GM12872 (cell line): ENCODE results near the gene NEGR1.

Experiments
- TF ChIP-seq, protein P1 (sequence below): IDR thresholded peaks from 3 replicates; pipeline ENCODE4 v1.5.1; 2011; ENCODE audit warnings: low read depth, mild to moderate bottlenecking, low read length, moderate library complexity; ENCODE audit not compliant: insufficient read depth

NEGR1 gene

DNA sequence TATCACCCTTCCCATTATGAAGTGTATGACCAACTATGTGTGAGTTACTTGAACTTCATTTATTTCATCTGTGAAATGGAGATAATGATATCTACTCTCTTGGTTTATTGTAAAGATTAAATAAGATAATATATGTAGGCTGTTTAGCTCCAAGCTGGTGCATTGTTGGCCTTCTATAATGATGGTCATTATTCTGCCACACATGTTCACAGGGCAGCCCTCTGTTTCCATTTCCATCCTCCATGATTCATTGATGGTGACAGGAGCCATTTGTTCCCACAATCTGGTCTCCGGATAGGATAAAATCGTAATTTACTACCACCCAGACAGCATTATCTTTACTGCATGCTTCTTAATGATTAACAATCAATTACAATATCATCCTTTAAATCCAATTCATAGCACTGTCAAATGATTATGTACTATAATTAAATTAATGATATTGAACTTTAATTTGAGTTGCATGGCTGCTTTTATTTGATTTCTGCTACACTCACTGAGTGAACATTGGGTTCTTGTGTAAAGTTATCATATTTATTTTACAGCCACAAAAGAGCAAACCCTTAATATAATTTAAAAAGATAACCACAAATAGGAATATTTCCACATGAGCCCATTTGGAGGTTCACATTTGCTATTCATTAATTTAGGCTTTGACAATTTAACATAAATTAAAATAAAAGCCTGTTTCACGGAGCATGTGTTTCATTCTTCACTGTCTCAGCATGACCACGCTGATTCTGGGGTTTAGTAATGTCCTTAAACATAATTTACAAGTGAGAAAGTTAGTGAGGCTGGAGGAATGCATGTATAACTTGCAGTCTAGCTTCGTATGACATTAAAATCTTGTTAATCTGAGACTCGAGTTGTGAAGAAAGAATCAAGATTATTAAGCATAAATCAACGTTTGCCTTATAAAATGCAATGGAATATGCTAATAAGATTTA is 605.1 kb downstream of the NEGR1 start:
- TF ChIP-seq, protein P1, sequence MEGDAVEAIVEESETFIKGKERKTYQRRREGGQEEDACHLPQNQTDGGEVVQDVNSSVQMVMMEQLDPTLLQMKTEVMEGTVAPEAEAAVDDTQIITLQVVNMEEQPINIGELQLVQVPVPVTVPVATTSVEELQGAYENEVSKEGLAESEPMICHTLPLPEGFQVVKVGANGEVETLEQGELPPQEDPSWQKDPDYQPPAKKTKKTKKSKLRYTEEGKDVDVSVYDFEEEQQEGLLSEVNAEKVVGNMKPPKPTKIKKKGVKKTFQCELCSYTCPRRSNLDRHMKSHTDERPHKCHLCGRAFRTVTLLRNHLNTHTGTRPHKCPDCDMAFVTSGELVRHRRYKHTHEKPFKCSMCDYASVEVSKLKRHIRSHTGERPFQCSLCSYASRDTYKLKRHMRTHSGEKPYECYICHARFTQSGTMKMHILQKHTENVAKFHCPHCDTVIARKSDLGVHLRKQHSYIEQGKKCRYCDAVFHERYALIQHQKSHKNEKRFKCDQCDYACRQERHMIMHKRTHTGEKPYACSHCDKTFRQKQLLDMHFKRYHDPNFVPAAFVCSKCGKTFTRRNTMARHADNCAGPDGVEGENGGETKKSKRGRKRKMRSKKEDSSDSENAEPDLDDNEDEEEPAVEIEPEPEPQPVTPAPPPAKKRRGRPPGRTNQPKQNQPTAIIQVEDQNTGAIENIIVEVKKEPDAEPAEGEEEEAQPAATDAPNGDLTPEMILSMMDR: no peak

DNA sequence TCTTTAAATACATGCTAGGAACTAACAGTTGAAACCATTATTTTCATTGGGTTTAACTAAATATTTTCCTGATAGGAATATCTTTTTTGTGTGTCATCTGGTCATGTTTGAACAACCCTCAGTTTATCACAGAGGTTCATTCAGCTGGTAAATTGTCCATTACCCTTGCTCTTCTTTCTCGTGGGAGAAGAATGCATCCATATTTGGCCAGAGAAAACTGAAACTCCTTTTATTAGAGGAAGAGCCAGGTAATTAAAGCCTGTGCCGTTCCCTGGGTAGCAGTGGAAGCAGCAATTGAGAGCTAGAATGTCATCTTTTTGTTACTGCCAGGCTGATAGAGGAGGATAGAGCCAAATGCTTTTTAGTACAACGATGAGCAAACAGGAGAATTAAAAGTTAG is 614.3 kb downstream of the NEGR1 start:
- TF ChIP-seq, protein P1: no peak

DNA sequence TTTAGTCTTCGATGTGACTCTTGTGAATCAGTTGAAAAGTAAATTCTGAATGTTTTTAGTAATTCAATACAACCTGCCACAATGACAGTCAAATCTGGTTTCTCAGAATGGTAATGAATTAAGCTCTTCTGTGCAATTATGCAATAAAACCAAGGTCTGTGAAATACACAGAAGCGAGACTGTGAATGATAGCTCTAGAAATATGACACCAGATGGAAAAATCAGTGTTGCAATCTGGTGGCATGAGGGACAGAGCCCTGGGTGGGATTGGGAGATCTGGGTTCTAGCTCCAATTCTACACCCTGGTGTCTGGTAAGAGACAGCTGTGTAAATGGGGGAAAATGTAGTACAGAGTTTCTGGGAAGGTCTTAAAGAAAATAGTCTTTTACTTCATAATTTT is 615.1 kb downstream of the NEGR1 start:
- TF ChIP-seq, protein P1: no peak

DNA sequence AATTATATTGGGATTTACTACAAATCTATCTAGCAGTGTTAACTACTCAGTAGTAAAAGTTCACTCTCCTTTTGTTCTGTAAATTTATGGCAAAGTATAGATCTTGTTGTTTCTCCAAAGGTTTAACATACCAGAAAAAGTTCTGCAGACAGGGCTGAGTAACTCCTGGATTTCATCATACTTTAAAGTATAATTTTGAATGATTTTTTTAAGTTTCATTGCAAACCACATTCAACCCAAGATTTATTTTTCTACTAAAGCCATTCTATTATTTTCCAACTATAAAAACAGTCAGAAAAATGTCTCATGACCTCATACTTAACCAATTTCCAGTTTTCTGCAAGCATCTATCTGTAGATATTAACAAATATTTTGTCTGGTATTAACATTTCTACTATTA is 615.7 kb downstream of the NEGR1 start:
- TF ChIP-seq, protein P1: no peak

DNA sequence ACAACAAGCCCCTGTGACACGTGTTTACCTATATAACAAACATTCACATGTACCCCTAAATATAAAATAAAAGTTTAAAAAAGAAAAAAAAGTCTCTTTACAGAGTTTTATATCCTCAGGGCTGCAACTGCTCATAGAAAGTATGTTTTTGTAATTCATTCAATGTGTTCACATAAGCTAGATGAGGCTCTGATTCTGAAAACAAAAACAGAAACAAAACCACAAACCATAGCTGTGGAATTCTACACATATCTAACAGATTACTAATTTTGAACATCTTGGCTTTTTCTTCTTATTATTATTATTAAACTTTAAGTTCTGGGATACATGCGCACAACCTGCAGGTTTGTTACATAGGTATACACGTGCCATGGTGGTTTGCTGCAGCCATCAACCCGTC is 621.9 kb downstream of the NEGR1 start:
- TF ChIP-seq, protein P1: no peak

DNA sequence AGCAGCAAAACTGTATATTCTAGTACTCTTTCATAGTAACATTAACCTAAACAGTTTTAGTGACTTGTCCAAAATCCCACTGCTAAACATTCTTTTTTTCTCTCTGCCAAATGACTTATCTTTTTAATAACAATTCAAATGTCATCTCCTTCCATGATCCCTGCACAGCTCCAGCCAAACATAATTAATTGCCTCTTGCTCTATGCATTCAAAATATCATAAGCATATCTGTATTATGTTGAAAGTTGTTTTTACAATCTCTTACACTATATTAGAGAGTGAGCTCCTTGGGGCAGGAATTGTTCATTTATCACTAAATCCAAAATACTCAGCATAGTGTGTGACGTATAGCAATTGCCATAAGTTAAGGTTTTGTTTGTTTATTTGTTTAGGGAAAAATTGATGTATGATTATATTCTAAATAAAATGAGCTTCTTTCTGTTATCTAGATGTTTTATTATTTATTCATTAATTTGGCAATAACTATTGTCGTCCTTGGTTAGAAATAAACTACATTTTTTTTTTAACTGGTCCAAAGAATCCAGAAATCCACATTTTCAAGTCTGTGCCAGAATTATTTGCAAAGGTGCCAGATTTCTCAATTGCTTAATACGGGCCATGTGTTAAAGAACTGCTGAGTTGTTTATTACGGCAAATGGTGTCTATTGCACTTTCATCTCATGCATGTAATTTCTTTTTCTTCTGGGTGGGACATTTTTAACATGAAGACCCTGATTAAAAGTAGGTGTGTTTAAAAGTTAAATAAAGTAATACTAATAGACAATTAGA is 624.3 kb downstream of the NEGR1 start:
- TF ChIP-seq, protein P1: no peak

DNA sequence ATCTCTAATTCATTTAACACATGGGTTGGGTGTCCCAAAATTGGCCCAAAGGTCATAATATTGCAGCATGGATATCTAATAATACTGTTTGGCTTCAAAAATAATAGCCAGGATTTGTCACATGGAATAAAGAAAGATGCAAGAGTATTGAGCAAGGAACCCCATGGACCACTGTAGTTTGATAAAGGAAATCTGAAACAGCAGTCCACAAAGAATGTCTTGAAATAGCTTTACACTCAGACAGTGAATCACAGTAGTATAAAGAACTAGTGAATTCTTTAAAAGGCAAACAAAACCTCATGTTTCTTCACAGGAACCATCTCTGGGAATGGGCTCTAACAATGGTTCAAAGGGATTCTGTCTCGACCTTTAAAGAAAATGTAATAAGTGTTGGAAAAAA is 625.4 kb downstream of the NEGR1 start:
- TF ChIP-seq, protein P1: no peak
